Breast epithelium (tissue), 3 donors: Measurements from ENCODE around the gene MORN4.

ENCODE experiments used
- CTCF ChIP-seq, 3 donors: fragments of 450-650 bp; IDR thresholded peaks; one replicate each; pipeline ENCODE4 v1.5.1; 2016 to 2017; ENCODE audit warnings: antibody characterized with exemption in 3 of 3, mild to moderate bottlenecking in 3 of 3, moderate library complexity in 3 of 3
- POLR2AphosphoS5 ChIP-seq, 3 donors: sonication (generic); formaldehyde crosslinking; IDR thresholded peaks; one replicate each; pipeline ENCODE4 v1.6.1; 2017; ENCODE audit warnings: antibody characterized with exemption in 3 of 3

- TF ChIP-seq CTCF (IDR thresholded peaks at IDR 0.05) (no peak), POLR2AphosphoS5 (IDR thresholded peaks at IDR 0.05) (no peak)
These were observed 2.3 kb upstream of the MORN4 start for GRCh38 chr10:97635577-97635976.
